GM18498 (cell line): ENCODE measurements around the gene MUC20.
"Not testable (repeated sequence)": the region's sequence is repeated elsewhere in the genome, so short reads cannot be mapped to it uniquely, and the experiment has no call there.

Experiments
- ATAC-seq: cut with Tn5 transposase; IDR thresholded peaks from one replicate; pipeline ENCODE4 v1.9.1; 2021; ENCODE audit warnings: mild to moderate bottlenecking, moderate library complexity; ENCODE audit not compliant: unreplicated experiment

The MUC20 gene

GRCh38 chr3:195692781-195693427 is 27.9 kb upstream of the MUC20 start:
- no peak for ATAC-seq

DNA sequence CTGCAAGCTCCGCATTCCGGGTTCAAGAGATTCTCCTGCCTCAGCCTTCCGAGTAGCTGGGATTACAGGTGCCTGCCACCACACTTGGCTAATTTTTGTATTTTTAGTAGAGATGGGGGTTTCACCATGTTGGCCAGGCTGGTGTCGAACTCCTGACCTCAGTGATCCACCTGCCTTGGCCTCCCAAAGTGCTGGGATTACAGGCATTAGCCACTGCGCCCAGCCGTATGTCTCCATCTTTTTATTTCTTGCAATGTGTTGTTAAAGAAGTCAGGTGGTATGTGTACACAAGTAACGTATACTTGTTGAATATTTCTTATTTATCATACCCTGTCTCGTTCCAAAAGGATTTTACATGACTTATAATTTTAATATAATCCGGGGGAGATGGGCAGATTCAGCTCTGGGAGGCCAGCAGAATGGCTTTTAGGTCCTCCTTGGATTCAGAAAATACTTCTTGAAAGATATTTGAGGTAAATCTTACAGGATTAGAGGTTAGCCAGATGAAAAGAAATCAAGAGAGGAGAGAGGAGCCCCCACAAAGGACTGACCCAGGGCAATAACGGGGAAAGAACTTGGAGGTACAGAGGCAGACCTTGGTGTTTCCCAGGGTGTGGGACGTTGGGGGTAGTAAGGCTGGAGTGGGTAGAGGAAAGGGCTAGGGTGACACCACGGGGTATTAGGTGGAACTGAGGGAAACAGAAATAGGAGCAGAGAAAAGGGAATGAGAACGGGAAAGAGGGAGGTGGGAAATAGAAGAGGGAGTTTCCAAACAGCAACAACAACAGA is 27.2 kb upstream of the MUC20 start:
- no peak for ATAC-seq

- ATAC-seq, result not testable (repeated sequence)
Observed at GRCh38 chr3:195694217-195695076, 26.3 kb upstream of the MUC20 start.

- no peak for ATAC-seq
Observed at GRCh38 chr3:195696632-195697278, 24.0 kb upstream of the MUC20 start.

DNA sequence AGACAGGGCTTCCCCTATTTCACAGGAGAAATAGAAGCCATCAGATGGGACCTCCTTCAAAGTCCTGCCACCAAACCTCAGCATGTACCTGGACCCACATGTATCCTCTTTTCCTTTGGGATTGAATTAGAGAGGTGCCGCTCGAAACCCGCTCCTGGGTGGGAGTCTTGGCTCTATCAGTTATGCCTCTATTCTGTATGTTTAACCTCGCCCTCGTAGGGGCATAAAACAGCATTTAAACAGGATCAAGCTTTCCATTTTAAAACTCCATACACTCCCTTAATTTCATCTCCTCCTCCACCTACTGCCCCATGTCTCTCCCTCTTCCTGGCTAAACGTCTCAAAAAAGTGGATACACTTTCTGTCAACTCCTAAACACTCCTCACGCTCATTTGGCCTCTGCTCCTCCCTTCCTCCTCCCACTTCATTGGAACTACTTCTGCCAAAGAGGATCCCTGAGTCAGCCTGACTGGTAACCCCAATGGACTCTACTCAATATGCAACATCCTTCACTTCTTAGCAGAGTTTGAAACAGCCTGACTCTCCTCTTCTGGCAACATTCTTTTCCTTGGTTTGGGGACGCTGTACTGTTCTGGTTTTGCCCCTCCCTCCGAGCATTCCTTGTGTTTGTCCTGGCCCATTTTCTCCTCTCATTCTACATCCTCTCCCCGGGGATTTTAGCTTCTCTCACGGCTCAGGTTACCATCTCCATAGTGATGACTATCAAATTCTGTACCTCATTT is 23.0 kb upstream of the MUC20 start:
- ATAC-seq, result no peak

DNA sequence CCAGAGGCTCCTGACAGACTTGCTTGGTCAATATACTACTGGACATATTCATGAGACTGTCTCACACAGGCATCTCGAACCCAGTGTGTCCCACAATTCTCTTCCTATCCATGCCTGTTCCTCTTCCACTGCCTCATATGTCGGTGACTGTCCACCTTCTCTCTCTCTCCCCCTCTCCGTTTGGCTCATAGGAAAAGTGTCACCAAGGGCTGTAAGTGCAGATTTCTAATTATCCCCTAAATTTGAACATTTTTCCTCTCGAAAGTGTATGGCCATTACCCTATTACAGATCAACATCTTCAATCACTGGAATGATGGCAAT is 22.5 kb upstream of the MUC20 start:
- ATAC-seq, result no peak

- ATAC-seq, result no peak
Observed at GRCh38 chr3:195698647-195699387, 22.0 kb upstream of the MUC20 start.

DNA sequence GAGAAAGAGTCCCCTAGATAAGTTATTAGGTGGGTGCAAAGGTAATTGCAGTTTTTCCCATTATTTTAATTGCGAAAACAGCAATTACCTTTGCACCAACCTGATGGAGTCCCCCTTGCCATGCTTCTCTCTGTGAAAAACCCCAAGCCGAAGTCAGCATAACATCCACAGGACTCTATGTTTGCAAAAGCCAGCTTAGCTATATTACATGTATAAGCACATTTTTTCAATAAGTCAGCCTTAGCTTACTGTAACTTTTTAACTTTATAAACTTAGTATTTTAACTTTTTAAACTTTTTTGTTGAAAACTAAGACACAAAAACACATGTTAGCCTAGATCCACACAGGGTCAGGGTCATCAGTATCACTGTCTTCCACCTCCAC is 21.4 kb upstream of the MUC20 start:
- ATAC-seq, result no peak

DNA sequence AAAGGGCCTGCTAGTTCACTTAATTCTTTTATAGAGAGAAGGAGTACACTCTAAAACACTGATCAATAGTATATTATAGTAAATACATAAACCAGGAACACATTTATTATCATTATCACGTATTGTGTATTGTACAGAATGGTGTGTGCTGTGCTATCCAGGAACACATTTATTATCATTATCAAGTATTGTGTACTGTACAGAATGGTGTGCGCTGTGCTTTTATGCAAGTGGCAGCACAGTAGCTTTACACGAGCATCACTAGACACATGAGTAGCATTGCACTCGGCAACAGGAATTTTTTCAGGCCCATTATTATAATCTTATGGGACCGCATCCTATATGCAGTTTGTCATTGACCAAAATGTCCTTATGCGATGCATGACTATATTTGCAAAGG is 20.9 kb upstream of the MUC20 start:
- ATAC-seq, result no peak

- no peak for ATAC-seq
Observed at GRCh38 chr3:195700319-195700718, 20.5 kb upstream of the MUC20 start.

DNA sequence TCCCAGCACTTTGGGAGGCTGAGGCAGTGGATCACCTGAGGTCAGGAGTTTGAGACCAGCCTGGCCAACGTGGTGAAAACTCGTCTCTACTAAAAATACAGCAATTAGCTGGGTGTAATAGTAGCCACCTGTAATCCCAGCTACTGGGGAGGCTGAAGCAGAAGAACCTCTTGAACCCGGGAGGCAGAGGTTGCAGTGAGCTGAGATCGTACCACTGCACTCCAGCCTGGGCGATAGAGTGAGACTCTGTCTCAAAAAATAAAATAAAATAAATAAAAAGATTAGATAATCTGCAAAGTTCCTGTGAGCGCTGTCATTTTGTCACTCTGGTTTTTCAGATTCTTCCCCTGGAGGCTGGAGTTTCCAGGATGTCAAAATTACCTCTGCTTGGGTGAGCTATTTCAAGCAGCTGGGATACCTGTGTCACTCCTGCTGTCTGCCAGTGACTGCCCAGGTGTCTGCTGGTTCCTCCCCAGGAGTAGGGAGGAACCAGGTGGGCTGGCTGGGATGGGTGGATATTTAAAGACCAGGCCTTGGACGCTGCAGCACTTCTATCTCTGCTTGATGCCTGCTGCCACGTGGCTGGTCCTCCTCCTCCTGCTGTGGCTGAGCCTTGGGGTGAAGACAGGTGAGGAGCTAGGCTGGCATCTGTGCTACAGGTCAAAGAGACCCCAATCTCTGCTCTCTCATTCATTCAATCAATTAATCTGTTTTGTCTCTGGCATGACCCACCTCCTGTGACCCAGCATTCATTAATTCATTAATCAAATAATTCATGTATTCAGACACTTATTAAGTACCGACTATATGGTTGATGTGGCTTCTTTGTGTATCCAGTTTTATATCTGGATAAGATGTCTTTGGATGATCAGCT is 19.5 kb upstream of the MUC20 start:
- no peak for ATAC-seq

DNA sequence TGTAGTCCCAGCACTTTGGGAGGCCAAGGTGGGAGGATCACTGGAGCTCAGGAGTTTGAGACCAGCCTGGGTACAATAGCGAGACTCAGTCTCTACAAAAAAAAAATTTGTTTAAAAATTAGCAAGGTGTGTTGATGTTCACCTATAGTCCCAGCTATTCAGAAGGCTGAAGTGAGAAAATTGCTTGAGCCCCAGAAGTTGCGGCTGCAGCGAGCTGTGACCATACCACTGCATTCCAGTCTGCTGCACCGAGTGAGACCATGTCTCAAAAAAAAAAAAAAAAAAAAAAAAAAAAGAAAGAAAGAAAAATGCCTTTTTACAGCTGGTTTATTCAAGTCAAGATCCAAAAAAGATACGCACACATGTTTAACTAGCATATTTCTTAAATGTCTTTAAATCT is 17.0 kb upstream of the MUC20 start:
- ATAC-seq, result no peak

GRCh38 chr3:195704433-195704999 is 16.3 kb upstream of the MUC20 start:
- no peak for ATAC-seq

GRCh38 chr3:195705081-195705991 is 15.4 kb upstream of the MUC20 start:
- ATAC-seq, result no peak

- ATAC-seq, result no peak
Observed at GRCh38 chr3:195708061-195708460, 12.7 kb upstream of the MUC20 start.

DNA sequence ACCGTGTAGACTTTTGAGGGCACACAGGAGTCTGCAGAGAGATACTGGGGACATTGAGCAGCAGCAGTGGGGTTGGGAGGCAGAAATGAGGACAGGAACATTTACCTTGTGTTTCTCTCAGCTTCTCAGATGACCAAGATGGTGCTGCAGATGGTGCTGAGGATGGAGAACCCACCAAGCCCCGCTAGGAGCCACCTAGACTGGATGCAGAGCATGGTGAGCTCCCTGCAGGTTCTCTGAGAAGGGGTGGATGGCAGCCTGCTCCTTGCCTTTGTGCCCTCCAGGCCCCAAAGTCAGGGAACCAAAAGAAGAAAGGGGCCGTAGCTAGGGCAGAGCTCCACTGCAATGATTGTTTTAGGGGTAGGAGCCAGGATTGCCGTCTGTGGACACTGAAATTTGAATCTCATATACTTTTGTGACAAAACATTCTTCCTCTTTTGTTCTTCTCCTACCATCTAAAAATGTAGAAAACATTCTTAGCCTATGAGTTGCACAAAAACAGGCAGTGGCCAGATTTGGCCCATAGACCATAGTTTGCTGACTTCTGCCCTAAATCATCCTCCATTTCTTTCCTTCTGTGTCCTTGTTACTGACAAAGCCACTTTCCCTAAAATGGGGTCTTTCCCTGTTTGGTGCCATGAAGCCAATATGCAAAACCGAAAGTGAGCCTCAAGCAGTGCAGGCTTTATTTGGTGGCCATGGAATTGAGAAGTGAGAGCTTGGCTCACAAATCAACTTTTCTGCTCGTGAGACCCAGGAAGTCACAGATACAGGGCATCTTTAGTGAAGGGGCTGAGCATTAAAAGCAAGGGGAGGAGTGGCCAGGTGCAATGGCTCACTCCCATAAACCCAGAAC is 11.9 kb upstream of the MUC20 start:
- no peak for ATAC-seq

DNA sequence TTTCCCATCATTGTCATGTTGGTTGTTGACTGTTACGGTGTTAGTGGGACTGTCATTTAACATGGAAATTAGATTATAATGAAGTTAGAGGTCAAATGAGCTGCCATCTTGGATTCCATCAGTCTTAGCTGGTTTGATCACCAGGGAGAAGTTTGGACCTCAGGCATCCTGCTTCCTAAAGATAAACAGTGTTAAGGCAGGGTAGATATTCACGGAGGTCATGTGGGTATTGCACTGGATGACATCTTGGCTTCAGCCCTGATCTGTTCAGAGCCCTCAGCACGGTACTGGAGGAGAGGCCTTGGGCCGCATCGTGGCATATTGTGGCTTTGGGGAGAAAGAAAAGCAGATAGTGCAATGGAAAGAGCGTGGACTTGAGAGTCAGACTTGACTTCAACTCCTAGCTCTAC is 11.1 kb upstream of the MUC20 start:
- no peak for ATAC-seq
